Ascending aorta (tissue), 2 donors: ENCODE results near the gene CCDC122. TPM values are rescaled to one million over a fixed set of nuclear protein-coding genes. Genes with fewer than 3 reads are reported as not detected.
A peak's percentile ranks its signal among the peaks of the same experiment; 100 is the strongest.

ENCODE experiments used
- DNase-seq, 2 donors: peaks; one replicate each; pipeline ENCODE4 v3.0.0-alpha.2; 2019; ENCODE audit warnings: low spot score in 2 of 2
- H3K27ac ChIP-seq, 2 donors: fragments of 200-600 bp; sonication (generic); one replicate each; pipeline ENCODE4 v1.5.1; 2016 to 2017; ENCODE audit warnings: mild to moderate bottlenecking in 1 of 2
- H3K27me3 ChIP-seq: fragments of 200-600 bp; sonication (generic); one replicate; pipeline ENCODE4 v1.5.1; 2017
- H3K36me3 ChIP-seq, 2 donors: fragments of 200-600 bp; sonication (generic); one replicate each; pipeline ENCODE4 v1.5.1; 2016
- H3K4me1 ChIP-seq, 2 donors: fragments of 200-600 bp; sonication (generic); one replicate each; pipeline ENCODE4 v1.5.1; 2016 to 2017; ENCODE audit warnings: mild to moderate bottlenecking in 1 of 2
- H3K4me3 ChIP-seq, 2 donors: fragments of 200-600 bp; sonication (generic); one replicate each; pipeline ENCODE4 v1.5.1; 2016 to 2017; ENCODE audit warnings: mild to moderate bottlenecking in 1 of 2
- H3K9me3 ChIP-seq, 2 donors: fragments of 200-600 bp; sonication (generic); one replicate each; pipeline ENCODE4 v1.5.1; 2016
- intact Hi-C: fragments of 100-400 bp; cut with DNase I; formaldehyde crosslinking; loops from one replicate; pipeline ENCODE4 v1.15.1; 2023
- total RNA-seq: library from RNA; depleted of rRNA; stranded (reverse); fragments of >200 nt; gene quantifications from one replicate; pipeline ENCODE4 v1.1.0, GENCODE V29; 2016
- TF ChIP-seq, protein P1 (sequence below), 3 experiments: fragments of 200-600 bp in 2 of 3; fragments of 450-650 bp in 1 of 3; sonication (generic) in 2 of 3; IDR thresholded peaks; one replicate each; pipeline ENCODE4 v1.5.1; 2016 to 2019; ENCODE audit warnings: antibody characterized with exemption in 3 of 3, mild to moderate bottlenecking in 1 of 3, moderate library complexity in 1 of 3

The CCDC122 gene
- total RNA-seq, 1 donor from 2014 or later: 0.64 TPM

DNA sequence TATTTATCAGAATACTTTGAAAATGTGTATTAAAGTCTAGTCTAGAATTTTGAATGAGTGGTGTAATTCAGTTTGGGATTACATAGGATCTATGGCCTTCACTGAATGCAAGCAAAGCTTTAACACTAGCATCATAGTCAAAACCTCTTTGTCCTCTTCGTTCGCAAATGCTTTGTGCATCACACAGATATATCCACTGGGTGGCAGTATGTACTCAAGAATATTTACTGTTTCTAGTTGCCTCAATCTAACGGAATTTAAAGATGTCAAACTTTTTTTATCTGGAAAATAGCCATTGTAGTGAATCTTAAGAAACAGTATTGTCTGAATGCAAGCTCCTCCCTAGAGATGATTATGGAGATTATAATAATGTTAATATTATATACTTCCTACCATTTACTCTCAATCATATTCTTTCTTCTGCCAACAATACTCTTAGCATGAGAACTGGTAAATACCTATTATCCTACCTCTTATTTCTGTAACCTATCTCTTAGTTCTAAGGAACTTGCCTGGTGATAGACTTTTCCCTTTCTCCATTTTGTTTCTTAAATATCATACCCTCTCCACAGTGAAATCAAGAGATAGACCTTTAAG lies 26.0 kb upstream of the CCDC122 start:
- no peaks in the 10 kb centered on the region for H3K4me1 ChIP-seq
- no peaks in the 10 kb centered on the region for H3K9me3 ChIP-seq
- H3K36me3 ChIP-seq: no peaks in the 10 kb centered on the region
- no peak for DNase-seq
- no peak overlapping the region for H3K27ac ChIP-seq
- intact Hi-C loops: loop anchor here (5.0 to 10.0 kb wide), 3 partner anchors 289 to 1067 kb away; no protein-coding TSS in a partner anchor
- TF ChIP-seq, protein P1, sequence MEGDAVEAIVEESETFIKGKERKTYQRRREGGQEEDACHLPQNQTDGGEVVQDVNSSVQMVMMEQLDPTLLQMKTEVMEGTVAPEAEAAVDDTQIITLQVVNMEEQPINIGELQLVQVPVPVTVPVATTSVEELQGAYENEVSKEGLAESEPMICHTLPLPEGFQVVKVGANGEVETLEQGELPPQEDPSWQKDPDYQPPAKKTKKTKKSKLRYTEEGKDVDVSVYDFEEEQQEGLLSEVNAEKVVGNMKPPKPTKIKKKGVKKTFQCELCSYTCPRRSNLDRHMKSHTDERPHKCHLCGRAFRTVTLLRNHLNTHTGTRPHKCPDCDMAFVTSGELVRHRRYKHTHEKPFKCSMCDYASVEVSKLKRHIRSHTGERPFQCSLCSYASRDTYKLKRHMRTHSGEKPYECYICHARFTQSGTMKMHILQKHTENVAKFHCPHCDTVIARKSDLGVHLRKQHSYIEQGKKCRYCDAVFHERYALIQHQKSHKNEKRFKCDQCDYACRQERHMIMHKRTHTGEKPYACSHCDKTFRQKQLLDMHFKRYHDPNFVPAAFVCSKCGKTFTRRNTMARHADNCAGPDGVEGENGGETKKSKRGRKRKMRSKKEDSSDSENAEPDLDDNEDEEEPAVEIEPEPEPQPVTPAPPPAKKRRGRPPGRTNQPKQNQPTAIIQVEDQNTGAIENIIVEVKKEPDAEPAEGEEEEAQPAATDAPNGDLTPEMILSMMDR (IDR thresholded peaks at IDR 0.05): peak; percentile 74 to 87 (median 79)
- H3K4me3 ChIP-seq: no peak overlapping the region
- no peaks in the 10 kb centered on the region for H3K27me3 ChIP-seq

DNA sequence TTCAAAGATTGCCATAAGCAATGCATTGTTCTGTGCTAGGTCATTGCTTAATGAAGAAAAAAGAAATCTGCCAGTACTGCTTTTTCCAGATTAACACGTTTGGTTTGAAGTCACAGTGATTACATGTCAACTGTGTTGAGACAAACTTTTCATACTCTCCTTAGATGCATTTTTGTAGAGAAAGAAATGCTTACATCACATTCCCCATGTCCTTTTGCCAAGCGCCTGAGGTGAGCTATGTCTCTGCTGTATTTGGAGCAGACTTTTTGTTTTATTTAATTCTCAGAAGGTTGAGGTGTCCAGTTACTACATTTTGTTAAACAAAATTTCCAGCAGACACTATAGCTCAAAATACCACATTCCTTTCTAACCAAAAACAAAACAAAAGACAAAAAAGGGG lies 16.4 kb upstream of the CCDC122 start:
- DNase-seq: no peak
- TF ChIP-seq, protein P1 (IDR thresholded peaks at IDR 0.05): no peak
- Histone ChIP-seq H3K4me3 (no peak overlapping the region), H3K27ac (no peak overlapping the region), H3K9me3 (no peaks in the 10 kb centered on the region), H3K27me3 (no peaks in the 10 kb centered on the region), H3K4me1 (no peaks in the 10 kb centered on the region), H3K36me3 (no peaks in the 10 kb centered on the region)
- intact Hi-C loops: no loop called here

- Histone ChIP-seq H3K9me3 (no peaks in the 10 kb centered on the region), H3K27me3 (no peaks in the 10 kb centered on the region), H3K4me3 (no peak overlapping the region), H3K27ac (no peak overlapping the region), H3K4me1 (no peaks in the 10 kb centered on the region), H3K36me3 (peaks cover 0 to 2% of the 10 kb centered on the region in 2 donors)
- intact Hi-C loops: no loop called here
- DNase-seq: no peak
- TF ChIP-seq, protein P1 (IDR thresholded peaks at IDR 0.05): no peak
These were observed 14.9 kb upstream of the CCDC122 start for GRCh38 chr13:43894438-43894837.

GRCh38 chr13:43884222-43884621 lies 4.7 kb upstream of the CCDC122 start:
- Histone ChIP-seq H3K27me3 (no peaks in the 10 kb centered on the region), H3K9me3 (no peaks in the 10 kb centered on the region), H3K27ac (no peak overlapping the region), H3K36me3 (no peaks in the 10 kb centered on the region), H3K4me1 (peaks cover 0 to 3% of the 10 kb centered on the region in 2 donors), H3K4me3 (no peak overlapping the region)
- intact Hi-C loops: no loop called here
- no peak for DNase-seq
- TF ChIP-seq, protein P1 (IDR thresholded peaks at IDR 0.05): no peak

DNA sequence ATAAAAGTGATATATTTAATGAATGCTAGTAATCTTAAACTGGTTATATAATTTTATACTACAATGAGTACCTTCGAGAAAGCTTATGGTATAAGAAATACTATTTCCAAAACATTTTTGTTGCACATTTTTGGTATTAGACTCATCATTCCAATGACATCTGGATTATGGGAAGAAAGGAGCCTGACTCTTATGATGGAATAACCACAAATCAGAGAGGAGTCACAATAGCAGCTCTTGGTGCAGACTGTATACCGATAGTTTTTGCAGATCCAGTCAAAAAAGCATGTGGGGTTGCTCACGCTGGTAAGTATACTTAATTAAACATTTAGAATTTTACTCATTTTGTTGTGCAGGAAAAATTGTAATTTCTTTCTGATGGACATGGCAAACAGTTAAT lies 4.1 kb upstream of the CCDC122 start:
- intact Hi-C loops: no loop called here
- no peak for DNase-seq
- TF ChIP-seq, protein P1 (IDR thresholded peaks at IDR 0.05): no peak
- Histone ChIP-seq H3K27me3 (no peaks in the 10 kb centered on the region), H3K27ac (no peak overlapping the region), H3K4me3 (no peak overlapping the region), H3K4me1 (peaks cover 0 to 3% of the 10 kb centered on the region in 2 donors), H3K9me3 (no peaks in the 10 kb centered on the region), H3K36me3 (no peaks in the 10 kb centered on the region)

DNA sequence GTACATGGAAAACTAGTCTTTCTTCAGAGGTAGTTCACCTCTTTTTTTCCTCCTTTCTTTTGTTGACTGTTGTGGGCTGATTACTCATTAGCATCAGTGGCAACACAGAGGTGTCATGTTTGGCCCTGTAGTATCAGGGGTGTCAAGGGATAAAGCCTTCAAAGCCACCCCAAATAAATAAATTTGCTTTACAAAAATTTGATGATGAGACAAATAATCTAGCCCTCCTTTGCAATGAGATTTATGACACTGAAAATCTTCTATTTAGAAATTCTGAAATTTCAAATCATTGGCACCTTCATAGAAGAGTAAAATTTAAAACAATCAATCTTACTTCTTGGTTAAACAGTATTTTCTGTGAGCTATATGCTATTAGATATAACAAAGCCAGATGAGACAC lies 2.0 kb upstream of the CCDC122 start:
- peaks cover 0 to 9% of the 10 kb centered on the region in 2 donors for H3K4me1 ChIP-seq
- intact Hi-C loops: no loop called here
- H3K27ac ChIP-seq: no peak overlapping the region
- no peaks in the 10 kb centered on the region for H3K36me3 ChIP-seq
- H3K9me3 ChIP-seq: no peaks in the 10 kb centered on the region
- no peak for DNase-seq
- no peaks in the 10 kb centered on the region for H3K27me3 ChIP-seq
- no peak overlapping the region for H3K4me3 ChIP-seq
- TF ChIP-seq, protein P1 (IDR thresholded peaks at IDR 0.05): no peak
